ENCODE measurements around the gene ZBTB20. TPM values are rescaled to one million over a fixed set of nuclear protein-coding genes. Genes with fewer than 3 reads are reported as not detected.

The ZBTB20 gene
- total RNA-seq, 1 donor from 2014 or later = 66.4 TPM

- no peak for TF ChIP-seq CTCF (IDR thresholded peaks at IDR 0.05)
- intact Hi-C loops (cut with DNase I) = no loop called here
- Histone ChIP-seq H3K36me3 (peaks cover 21% of the 10 kb centered on the region), H3K9me3 (no peaks in the 10 kb centered on the region), H3K4me1 (no peaks in the 10 kb centered on the region), H3K27me3 (ENCODE audit: low read depth) (no peaks in the 10 kb centered on the region), H3K27ac (no peak overlapping the region), H3K4me3 (no peak overlapping the region)
- ATAC-seq = no peak
- DNase-seq = no peak
Measured at GRCh38 chr3:114344492-114344891, 802.6 kb downstream of the ZBTB20 start.

GRCh38 chr3:114338651-114339357, 808.3 kb downstream of the ZBTB20 start:
- DNase-seq (no peak), ATAC-seq (peak in 1 of 2 donors; percentile 32)
- no peaks in the 10 kb centered on the region for H3K4me1 ChIP-seq
- H3K9me3 ChIP-seq = no peaks in the 10 kb centered on the region
- H3K27ac ChIP-seq = no peak overlapping the region
- peaks cover 26% of the 10 kb centered on the region for H3K36me3 ChIP-seq
- intact Hi-C loops (cut with DNase I) = no loop called here
- TF ChIP-seq CTCF (IDR thresholded peaks at IDR 0.05) = no peak
- no peak overlapping the region for H3K4me3 ChIP-seq
- H3K27me3 ChIP-seq (ENCODE audit: low read depth) = no peaks in the 10 kb centered on the region

DNA sequence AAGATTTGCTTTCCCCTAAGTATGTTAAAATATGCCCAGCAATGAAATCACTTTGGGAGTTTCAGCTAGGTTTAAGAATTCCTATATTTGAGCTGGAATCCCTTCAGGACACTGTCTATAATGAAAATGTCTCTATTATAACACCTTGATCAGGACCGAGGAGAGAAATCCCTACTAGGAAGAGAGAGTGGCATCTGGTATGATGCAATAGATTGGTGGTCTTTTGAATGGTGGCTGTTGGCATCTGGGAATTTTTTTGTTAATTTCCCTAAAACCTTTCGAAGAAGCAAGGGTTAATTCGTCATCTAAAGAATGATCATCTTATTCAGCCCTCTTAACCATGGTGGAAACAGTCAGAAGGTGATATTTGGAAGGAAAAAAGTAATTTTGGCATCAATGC, 810.2 kb downstream of the ZBTB20 start:
- H3K4me3 ChIP-seq = no peak overlapping the region
- DNase-seq (no peak), ATAC-seq (no peak)
- intact Hi-C loops (cut with DNase I) = no loop called here
- TF ChIP-seq CTCF (IDR thresholded peaks at IDR 0.05) = no peak
- H3K27ac ChIP-seq = no peak overlapping the region
- H3K4me1 ChIP-seq = no peaks in the 10 kb centered on the region
- H3K9me3 ChIP-seq = no peaks in the 10 kb centered on the region
- no peaks in the 10 kb centered on the region for H3K27me3 ChIP-seq (ENCODE audit: low read depth)
- H3K36me3 ChIP-seq = peaks cover 26% of the 10 kb centered on the region

DNA sequence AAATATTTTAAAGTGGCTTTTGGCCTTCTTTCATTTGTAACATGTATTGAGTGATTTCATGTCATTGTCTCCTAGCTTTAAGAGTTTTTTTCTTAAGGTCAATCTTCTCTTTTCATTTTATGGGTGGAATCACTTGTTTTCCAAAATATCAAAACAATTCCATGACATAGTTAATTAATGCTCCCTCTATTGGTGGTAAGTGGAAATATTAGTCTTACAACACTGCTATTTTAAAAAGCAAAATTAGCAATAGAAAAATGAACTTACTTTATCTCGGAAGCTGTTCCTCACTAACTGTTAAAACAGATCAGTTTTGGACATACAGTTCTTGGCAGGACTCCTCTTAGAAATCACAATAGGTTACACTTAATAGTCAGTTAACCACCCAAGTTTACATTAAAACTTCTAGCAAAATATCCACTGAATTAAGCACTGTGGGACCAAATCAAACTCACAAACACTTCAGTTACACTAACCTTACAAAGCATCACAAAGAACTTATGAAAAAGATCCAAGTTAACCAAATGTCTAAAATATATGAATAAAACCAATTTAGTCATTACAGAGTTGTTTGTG, 810.9 kb downstream of the ZBTB20 start:
- no peak for DNase-seq
- ATAC-seq = no peak
- Histone ChIP-seq H3K4me3 (no peak overlapping the region), H3K9me3 (no peaks in the 10 kb centered on the region), H3K27ac (no peak overlapping the region), H3K36me3 (peaks cover 26% of the 10 kb centered on the region), H3K4me1 (no peaks in the 10 kb centered on the region), H3K27me3 (ENCODE audit: low read depth) (no peaks in the 10 kb centered on the region)
- TF ChIP-seq CTCF (IDR thresholded peaks at IDR 0.05) = peak; percentile 23
- intact Hi-C loops (cut with DNase I) = no loop called here

GRCh38 chr3:114333923-114334240, 813.2 kb downstream of the ZBTB20 start:
- ATAC-seq (no peak), DNase-seq (no peak)
- no peak for TF ChIP-seq CTCF (IDR thresholded peaks at IDR 0.05)
- H3K4me3 ChIP-seq = no peak overlapping the region
- no peaks in the 10 kb centered on the region for H3K9me3 ChIP-seq
- H3K27me3 ChIP-seq (ENCODE audit: low read depth) = no peaks in the 10 kb centered on the region
- peaks cover 15% of the 10 kb centered on the region for H3K36me3 ChIP-seq
- no peaks in the 10 kb centered on the region for H3K4me1 ChIP-seq
- intact Hi-C loops (cut with DNase I) = no loop called here
- H3K27ac ChIP-seq = no peak overlapping the region
